ENCODE data around the gene GNPTAB.

GRCh38 chr12:101759396-101760047, 71.2 kb downstream of the GNPTAB start:
- TF ChIP-seq CTCF (IDR thresholded peaks at IDR 0.05; ENCODE audit: insufficient read depth, low read depth, low read length) (peak; percentile 85), EZH2 (IDR thresholded peaks at IDR 0.05; ENCODE audit: insufficient read depth, low read length) (no peak)

Data from astrocyte (in vitro differentiated cells and primary cell).